HG02610 (cell line): ENCODE measurements around the gene NABP2.
"Not testable (repeated sequence)": the region's sequence is repeated elsewhere in the genome, so short reads cannot be mapped to it uniquely, and the experiment has no call there.

ENCODE experiments used
- ATAC-seq: cut with Tn5 transposase; IDR thresholded peaks from one replicate; pipeline ENCODE4 v1.9.1; 2021; ENCODE audit warnings: mild to moderate bottlenecking, moderate library complexity; ENCODE audit not compliant: unreplicated experiment

NABP2 gene

DNA sequence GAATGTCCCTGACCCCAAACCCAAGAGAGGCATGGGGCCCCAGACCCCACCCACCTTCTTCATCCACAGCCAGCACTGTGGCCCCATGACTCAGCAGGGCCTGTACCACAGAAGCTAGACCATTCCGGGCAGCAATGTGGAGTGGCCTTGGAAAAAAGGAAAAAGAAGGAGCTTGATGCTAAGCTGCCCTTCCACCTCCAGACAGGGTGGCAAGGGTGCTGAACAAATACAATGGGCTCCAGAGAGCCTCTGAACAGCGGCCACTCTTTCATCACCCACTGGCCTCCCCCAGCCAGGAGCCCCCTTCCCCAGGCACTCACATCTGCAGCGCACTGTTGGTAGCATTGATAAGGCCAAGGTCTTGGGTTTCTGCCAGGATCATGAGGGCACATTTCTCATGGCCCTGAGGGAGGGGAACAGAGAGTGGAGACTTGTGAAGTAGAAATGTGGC is 19.6 kb downstream of the NABP2 start:
- ATAC-seq, result no peak

DNA sequence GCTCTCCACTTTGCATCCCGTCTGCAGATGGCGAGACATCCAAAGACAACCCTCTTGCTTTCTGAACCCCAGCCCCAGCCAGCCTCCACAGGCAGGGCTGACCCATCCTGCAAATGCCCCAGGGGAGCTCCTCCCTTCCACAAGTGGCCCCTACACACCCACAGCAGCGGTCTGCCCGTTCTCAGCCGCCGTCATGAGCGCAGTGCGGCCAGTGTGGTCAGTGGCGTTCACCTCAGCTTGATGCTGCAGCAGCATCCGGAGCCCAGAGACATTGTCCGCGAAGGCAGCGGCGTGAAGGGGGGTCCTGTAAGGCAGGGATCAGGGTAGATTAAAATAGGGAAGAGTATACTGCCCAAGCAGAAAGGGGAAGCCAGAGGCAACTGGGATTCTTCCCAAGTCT is 20.4 kb downstream of the NABP2 start:
- ATAC-seq, result no peak

DNA sequence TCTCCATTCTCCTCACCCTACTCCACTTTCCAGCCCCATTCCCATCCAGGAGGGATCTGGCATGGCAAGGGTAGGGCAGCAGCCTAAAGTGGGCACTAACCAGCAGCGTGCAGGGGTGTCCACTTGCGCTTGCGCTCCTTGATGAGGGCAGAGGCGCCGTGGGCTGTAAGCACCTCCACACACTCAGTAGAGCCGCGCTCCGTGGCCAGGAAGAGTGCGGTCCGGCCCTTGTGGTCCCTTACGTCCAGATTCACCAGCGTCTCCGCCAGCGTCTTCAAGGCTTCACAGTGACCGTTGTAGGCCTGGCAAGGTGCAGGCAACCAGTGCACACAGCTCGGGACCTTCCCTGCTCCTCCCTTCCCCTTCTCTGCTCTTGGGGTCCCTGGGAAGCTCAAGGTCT is 23.8 kb downstream of the NABP2 start:
- ATAC-seq, result no peak

DNA sequence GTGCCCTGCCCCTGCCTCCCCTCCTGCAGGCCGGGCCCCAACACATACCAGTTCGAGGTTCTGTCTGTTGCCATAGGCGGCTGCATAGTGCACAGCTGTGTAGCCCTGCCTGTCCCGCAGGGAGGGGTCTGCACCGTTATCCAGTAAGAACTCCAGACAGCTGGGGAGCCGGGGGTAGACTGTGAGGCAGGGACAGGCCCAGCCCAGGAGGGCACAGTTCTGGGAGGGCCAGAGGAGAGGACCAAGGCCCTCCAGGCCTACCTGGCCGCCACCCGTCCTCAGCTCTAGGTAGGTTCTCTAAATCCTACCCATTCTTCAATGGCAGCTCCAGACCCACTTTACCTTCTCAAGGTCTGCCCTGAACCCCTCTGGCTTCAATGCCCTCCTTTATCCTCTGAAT is 24.6 kb downstream of the NABP2 start:
- ATAC-seq, result no peak

DNA sequence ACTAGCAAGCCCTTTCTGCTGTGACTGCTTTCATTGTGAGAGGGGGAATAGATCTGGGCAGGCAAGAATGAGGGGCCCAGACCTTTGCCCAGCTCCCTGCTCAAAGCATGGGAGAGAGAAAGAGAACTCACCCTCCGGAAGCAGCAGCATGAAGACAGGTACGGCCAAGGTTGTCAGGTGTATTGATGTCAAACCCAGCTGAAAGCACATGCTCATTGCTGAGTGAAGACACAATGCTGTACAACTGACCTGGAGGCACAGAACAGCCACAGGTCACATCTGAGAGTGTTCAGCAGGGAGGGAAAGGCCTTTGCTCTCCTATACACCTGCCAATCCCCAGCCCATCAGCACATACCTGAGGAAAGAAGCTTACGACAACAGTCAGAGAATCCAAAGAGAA is 28.5 kb downstream of the NABP2 start:
- no peak for ATAC-seq

DNA sequence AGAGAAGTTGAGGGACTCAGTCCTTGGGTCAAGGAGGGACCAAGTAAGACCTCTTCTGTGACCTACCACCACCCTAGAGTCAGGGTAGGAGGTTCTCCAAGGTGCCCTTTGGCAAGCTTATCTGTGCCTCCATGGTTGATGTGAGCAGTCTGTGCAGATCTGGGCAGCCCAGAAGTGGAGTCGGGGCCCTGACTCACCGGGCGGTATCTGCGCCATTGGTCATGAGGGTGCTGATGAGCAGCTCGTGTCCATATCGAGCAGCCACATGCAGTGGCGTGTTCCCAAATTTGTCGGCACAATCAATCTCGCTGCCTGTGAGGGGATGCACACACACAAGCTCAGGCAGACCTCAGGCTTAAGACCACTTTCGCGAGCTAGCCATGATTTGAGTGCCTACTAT is 28.9 kb downstream of the NABP2 start:
- ATAC-seq, result no peak

DNA sequence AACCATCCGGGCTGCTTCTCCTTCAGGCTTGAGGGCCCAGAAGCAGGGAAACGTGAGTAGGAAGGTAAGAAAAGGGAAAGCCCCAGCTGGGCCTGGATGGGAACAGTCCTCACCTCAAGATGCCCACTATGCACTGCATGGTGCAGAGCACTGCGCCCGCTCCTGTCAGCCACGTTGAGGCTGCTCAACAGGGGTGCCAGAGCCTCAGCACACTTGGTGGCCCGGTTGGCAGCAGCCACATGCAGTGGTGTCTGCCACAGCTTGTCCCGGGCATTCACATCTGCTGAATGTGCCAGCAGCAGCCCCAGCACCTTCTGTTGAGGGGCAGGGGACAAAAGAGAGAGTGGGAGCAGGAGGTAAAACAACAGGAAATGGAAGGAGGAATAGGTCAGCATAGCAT is 31.5 kb downstream of the NABP2 start:
- ATAC-seq, result no peak

DNA sequence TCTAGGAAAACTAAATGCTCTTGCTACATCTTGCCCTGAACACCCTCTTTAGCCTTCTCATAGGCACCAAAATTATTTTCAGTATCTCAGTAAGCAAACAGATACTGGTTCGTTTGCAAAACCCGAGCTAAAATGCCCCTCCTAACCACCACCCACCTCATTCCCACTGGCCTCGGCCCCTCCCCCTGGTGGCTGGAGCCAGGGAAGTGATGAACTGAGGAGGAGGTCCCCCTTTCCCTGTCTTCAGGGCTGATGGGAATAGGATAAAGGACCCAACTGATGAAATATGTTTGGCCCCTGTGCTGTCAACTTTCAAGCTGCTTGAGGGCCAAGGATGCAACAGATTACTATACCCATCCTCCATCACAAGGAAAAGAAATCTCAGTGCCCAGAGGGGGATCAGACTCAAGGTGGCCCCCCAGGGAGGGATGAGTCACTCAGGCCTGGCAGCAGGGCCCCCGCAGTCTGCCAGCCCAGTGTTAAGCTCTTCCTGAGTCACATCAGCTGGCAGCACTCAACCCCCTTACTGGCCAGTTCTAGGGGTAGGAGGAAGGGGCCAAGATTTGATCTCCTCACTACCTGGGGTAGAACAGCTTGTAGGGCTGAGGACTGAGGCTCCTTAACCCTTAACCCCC is 32.3 kb downstream of the NABP2 start:
- no peak for ATAC-seq

DNA sequence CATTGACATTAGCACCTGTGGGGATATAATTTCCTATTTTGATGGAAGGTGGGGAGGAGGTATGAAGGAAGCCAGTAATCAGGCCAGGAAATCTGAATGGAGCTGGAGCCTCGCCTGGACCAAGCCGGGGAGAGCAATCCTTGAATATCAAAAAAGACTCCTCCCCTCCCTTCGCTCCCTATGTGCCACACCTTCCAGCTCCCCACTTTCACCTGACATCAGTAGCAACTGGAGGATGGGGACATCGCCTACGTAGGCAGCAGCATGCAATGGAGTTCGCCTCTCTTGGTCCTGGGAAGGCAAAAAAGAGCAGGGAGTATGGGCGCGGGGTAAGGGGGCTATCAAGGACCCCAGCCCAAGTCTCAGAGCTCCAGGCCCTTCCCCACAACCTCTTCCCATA is 32.9 kb downstream of the NABP2 start:
- no peak for ATAC-seq

DNA sequence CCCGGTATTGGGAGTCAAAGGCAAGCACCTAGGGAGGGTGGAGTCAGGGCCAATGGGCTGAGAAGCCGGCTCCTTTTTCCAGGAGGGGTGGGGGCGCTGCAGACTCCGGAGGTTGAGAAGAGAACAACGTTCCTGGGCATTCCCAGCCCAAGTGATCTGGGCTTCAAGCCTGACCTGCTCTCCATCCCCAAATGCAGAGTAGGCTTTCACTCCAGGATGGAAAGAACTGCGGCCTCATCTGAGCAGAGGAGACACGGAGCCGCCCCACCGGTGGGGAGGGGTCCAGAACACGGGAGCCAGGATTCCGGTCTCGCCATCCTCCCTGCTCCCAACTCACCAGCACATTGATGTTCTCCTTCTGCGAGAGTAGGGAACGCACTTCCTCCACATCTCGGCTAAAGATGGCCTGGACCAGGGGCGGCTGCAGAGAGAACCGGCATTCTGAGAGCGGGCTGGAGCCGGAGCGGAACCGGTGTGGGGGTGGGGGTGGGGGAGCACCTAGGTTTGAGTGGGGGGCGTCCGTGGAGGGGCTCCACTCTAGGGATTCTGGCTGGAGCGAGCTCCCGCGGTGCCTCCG is 33.4 kb downstream of the NABP2 start:
- peak; percentile 5 for ATAC-seq

DNA sequence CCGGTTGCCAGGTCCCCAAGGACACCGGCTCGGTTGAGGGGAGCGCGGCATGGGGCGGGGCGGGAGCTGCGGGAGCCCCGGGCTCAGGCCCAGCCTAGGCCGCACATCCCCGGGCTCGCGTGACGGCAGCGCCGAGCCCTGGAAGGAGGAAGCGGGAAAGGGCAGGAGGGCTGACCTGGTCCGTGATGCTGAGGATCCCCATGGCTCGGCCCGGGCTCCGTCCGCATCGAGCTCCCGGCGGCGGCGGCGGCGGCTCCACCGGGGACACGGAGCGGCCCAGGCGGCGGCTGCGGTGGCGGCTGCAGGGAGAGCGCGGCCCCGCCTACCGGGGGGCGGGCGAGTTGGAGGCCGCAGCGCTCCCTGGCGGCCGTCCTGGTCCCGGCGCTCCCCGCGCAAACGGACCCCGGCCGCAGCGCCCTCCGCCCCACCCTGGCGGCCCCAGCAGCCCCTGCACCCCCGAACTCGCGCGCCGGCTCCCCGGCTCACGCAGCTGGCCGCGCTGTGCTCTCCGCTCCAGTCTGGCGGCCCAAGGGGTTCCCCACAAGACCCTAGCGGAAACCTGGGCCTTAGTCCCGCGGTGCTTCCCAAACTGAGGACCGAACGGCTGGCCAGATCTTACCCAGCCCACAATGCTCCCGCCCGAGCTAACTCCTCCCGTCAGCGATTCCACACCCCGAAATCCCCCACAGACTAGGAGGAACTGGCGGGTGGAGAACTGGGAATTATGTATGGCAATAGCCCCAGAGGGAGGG is 34.1 kb downstream of the NABP2 start, which contains the start of gene ANKRD52:
TSS of gene ANKRD52 (minus strand) at position 317 of the 752 bp plus-strand sequence. CDS start at position 202, 115 bp downstream.
- peak; percentile 89 for ATAC-seq

DNA sequence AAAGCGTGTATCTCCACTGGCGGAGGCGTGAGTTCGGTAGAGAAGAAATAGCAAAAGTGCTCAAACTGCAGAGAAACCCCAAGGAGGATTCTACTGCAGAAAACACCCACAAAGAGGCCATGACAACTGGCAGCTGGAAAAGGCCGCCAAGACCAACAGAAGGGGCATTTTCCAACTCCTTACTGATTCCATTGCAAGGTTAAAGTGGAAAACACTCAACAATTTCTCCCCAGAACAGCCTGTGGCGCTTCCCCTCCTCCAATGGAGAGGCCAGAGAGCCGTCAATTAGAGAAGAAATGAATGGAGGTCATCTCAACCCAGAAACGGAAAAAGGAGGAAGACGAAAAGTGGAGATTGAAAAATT is 34.7 kb downstream of the NABP2 start:
- no peak for ATAC-seq

DNA sequence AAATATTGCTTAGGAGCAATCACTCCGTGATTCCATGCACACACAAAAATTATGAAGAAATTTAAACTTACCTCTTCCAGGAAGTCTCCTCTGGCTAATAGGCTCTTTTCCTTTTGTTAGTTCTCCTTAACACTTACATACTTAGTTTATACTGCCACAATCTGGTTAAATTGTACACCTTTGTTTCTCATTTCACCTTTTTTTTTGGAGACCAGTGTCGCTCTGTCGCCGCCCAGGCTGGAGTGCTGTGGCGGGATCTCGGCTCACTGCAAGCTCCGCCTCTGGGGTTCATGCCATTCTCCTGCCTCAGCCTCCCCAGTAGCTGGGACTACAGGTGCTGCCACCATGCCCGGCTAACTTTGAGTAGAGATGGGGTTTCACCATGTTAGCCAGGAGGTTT is 36.2 kb downstream of the NABP2 start:
- no peak for ATAC-seq

DNA sequence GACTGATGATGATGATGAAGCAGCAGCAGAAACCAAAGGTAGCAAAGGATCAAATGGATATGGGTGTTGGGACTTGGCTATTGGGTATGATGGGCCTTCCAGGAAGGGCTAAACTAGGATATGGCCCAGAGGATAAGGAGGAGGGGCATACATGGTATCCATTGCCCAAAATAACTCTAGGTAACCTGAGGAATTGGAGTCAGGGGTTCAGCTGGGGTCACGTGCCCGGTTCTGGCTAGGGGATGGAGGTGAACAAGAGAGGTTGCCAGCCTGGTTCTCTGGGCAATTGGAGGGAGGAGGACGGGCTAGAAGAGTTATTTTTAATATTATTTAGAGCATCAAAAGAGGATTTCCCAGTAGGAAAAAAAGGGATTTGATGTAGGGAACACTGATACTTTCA is 36.8 kb downstream of the NABP2 start:
- no peak for ATAC-seq

DNA sequence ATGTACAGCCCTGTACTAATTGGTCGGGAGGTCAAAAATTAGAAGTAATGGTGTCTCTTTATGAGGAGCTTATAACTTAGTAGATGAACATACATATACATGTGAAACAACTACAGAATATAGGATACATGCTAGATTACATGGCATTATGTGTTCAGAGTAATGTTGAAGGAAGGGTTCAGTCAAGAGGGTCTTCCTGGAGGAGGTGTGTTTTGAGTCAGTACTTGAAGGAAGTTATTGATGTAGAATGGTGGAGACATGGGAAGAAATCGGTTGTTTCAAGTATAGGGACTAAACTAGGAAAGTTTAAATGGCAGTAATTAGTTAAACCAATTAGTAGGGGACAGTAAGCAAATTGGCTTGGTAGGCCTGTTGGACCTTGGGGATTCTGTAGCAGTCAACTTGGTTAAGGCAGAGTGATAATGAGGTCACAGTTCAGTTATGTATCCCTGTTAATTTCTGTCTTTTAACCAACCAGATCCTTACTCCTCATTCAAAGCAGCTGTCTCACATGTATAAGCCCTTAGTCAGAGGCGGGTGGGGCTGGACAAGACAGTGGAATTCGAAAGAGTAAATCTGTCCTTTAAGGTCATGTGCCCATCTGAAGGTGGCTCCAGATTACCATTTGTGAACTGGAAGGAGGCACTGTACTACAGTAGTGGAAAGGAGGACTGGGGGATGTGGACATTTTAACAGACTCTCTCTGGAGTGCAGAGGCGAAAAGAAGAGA is 37.5 kb downstream of the NABP2 start:
- ATAC-seq, result no peak

DNA sequence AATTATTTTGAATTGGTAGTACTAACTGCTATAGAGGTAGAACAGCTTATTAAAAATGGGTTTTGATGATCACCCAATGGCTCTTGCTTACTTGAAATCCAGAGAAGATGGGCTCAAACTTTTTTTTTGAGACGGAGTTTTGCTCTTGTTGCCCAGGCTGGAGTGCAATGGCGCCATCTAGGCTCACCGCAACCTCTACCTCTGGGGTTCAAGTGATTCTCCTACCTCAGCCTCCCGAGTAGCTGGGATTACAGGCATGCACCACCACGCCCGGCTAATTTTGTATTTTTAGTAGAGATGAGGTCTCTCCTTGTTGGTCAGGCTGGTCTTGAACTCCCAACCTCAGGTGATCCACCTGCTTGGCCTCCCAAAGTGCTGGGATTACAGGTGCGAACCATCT is 38.8 kb downstream of the NABP2 start:
- not testable (repeated sequence) for ATAC-seq

DNA sequence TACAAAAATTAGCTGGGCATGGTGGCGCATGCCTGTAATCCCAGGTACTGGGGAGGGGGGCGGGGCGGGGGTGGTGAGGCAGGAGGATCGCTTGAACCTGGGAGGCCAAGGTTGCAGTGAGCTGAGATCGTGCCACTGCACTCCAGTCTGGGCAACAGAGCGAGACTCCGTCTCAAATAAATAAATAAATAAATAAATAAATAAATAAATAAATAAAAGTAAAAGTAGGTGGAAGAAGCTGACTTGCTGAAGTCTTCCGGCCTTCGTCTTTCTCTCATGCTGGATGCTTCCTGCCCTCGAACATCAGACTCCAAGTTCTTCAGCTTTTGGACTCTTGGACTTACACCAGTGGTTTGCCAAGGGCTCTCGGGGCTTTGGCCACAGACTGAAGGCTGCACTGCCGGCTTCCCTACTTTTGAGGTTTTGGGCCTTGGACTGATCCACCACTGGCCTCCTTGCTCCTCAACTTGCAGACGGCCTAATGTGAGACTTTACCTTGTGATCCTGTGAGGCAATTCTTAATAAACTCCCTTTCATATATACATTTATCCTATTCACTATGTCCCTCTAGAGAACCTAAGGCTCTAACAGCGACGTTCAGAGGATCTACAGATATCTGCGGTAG is 42.0 kb downstream of the NABP2 start:
- not testable (repeated sequence) for ATAC-seq

DNA sequence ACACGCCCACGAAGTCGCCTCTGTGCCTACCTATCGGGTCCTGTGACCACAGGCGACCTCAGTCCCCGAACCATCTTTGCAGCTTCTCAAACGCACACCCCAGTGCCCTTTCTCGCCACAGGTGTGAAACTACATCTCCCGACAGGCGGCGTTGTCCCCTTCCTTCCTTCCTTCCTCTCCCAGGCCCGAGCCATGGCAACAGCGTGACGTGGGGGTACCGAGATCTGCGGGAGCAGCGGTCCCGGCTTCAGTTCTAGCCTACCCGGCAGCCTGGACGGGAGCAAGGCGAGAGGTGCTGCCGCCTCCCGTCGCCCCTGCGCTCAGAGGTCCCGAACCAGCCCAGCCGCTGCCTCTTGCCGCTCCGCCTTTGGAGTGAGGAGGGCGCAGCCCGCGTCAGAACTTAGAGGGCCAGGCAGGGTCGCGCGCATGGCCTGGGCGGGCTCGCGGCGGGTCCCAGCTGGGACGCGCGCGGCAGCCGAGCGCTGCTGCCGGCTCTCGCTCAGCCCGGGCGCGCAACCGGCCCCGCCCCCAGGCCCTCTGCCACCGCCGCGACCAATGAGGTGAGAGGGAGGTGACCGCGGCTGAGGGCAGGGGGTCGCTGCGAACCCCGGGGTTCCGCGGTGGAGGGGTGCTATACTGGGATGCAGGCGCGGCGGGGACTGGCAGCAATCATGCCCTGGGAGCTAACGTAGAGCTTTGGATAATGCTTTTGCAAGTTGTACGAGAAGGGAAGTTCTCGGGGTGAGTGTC is 42.7 kb downstream of the NABP2 start, which contains the start of gene COQ10A:
TSS of gene COQ10A (plus strand) at position 250 of the 750 bp plus-strand sequence. CDS start at position 427, 177 bp downstream.
- peak; percentile 91 for ATAC-seq

DNA sequence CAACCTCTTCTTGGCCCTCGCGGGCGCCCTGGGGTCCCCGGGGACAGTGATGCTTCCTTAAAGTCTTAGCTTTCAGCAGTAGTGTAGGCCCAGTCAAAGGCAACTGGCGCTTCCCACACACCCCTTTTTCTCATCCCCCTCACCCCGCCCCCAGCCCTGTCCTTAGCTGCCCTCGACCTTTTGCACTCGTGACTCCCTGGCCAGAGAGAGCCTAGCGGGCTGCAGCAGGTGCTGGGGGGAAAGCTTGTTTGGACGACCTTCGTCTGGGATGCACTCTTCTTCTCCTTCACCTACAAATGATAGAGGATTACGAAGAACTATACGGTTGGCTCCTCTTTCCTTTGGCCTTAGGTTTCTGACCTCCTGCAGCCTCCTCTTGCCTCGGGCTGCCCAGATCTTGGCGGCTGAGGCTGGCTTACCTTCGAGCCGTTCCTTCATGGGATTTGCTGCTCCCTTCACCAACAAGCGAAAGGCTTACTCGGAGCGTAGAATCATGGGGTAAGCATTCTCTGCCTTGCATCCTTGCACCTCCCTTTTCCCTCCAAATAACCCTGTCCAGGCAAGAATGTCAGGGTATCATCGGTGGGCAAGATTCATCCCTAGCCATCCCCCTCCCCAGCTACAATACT is 43.4 kb downstream of the NABP2 start:
- no peak for ATAC-seq

DNA sequence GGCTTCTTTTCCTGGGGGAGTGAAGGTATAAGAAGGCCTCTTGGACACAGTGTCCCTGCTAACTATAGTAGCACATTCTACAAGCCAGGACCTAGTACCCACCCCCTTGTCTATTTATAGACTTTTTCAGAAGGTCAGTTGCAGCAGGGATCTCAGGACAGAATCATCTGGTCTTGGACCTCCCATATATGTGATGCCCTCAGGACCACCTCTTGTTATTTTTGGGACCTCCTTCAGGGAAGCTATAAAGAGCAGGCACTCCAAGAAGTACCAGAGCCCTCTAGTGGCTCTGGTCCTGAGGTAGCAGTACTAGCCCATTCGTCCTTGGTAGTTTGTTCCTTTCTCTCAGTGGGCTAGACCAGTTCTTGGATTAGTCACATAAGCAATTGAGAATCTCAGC is 46.9 kb downstream of the NABP2 start:
- no peak for ATAC-seq
